ENCODE data around the gene SOHLH1.

SOHLH1 gene

DNA sequence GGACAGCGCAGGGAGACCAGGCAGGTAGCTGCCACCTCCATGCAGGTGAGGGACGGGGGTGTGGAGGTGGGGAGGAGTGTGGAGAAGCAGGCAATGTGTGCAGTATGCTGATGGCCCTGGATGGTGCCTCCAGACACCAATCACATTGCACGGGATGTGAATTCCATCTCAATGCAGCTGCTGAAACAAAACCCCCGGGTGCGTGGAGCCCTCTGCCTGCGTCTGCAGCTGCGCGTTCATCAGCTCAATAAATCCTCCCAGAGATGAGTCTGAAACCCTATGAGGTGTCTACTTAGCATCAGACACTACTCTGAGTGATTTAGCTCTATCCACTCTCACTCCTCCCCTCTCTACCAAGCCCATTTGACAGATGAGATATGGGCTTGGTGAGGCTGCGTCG lies 10.3 kb downstream of the SOHLH1 start:
- TF ChIP-seq, protein P1, sequence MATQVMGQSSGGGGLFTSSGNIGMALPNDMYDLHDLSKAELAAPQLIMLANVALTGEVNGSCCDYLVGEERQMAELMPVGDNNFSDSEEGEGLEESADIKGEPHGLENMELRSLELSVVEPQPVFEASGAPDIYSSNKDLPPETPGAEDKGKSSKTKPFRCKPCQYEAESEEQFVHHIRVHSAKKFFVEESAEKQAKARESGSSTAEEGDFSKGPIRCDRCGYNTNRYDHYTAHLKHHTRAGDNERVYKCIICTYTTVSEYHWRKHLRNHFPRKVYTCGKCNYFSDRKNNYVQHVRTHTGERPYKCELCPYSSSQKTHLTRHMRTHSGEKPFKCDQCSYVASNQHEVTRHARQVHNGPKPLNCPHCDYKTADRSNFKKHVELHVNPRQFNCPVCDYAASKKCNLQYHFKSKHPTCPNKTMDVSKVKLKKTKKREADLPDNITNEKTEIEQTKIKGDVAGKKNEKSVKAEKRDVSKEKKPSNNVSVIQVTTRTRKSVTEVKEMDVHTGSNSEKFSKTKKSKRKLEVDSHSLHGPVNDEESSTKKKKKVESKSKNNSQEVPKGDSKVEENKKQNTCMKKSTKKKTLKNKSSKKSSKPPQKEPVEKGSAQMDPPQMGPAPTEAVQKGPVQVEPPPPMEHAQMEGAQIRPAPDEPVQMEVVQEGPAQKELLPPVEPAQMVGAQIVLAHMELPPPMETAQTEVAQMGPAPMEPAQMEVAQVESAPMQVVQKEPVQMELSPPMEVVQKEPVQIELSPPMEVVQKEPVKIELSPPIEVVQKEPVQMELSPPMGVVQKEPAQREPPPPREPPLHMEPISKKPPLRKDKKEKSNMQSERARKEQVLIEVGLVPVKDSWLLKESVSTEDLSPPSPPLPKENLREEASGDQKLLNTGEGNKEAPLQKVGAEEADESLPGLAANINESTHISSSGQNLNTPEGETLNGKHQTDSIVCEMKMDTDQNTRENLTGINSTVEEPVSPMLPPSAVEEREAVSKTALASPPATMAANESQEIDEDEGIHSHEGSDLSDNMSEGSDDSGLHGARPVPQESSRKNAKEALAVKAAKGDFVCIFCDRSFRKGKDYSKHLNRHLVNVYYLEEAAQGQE (IDR thresholded peaks at IDR 0.05; ENCODE audit: insufficient read depth in 1 of 2, low read depth in 2 of 2, low read length in 2 of 2), result no peak
- no peak for TF ChIP-seq POLR2AphosphoS5 (IDR thresholded peaks at IDR 0.05; ENCODE audit: low read depth, low read length)
- no peak for TF ChIP-seq TAF1 (IDR thresholded peaks at IDR 0.05; ENCODE audit: borderline replicate concordance, insufficient read depth, low read length)
- TF ChIP-seq SIN3A (IDR thresholded peaks at IDR 0.05; ENCODE audit: borderline replicate concordance, insufficient read depth, low read length), result no peak
- TF ChIP-seq FOXP2 (optimal IDR thresholded peaks at IDR 0.05; ENCODE audit: borderline replicate concordance, extremely low read depth, extremely low read length, insufficient read depth), result no peak

DNA sequence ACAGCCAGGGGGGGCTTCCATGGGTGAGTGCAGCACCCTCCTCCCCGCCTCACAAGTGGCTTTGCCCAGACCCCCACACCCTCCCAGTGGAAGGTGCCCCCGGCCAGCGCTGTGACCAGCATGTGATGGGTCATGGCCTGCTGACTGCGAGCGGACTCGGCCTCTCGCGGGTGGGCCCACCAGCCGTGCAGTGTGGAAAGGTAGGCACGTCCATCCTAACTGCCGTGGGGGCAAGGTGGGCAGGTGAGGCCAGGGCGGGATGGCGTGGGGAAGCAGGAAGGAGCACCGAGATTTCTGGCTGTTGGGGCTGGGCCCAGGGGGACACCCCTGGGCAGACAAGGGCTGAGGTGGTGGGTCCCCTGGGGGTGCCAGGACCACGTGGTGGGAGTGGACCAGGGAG lies 12.1 kb downstream of the SOHLH1 start:
- TF ChIP-seq FOXP2 (optimal IDR thresholded peaks at IDR 0.05; ENCODE audit: borderline replicate concordance, extremely low read depth, extremely low read length, insufficient read depth) (no peak), TAF1 (IDR thresholded peaks at IDR 0.05; ENCODE audit: borderline replicate concordance, insufficient read depth, low read length) (no peak), POLR2AphosphoS5 (IDR thresholded peaks at IDR 0.05; ENCODE audit: low read depth, low read length) (no peak), SIN3A (IDR thresholded peaks at IDR 0.05; ENCODE audit: borderline replicate concordance, insufficient read depth, low read length) (no peak)
- TF ChIP-seq, protein P1 (IDR thresholded peaks at IDR 0.05; ENCODE audit: insufficient read depth in 1 of 2, low read depth in 2 of 2, low read length in 2 of 2), result no peak

DNA sequence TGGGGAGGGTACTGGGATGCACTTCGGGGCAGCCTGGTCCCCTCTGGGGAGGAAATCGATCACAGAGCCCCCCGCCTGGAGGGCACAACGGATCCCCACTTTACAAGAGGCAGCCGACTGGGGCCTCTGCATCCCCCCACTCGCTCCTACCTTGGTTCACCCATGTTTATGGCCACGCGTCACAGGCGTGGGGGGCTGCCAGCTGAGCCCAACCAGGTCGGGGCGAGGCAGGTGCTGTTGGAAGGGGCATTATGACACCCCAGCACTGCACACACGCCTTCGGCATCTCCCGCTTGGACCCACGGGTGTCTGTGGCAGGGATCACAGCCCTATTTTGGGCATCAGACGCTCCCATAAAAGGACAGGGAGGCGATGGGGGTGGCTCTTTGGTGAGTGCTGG lies 14.6 kb downstream of the SOHLH1 start:
- TF ChIP-seq SIN3A (IDR thresholded peaks at IDR 0.05; ENCODE audit: borderline replicate concordance, insufficient read depth, low read length) (no peak), TAF1 (IDR thresholded peaks at IDR 0.05; ENCODE audit: borderline replicate concordance, insufficient read depth, low read length) (no peak), POLR2AphosphoS5 (IDR thresholded peaks at IDR 0.05; ENCODE audit: low read depth, low read length) (no peak), FOXP2 (optimal IDR thresholded peaks at IDR 0.05; ENCODE audit: borderline replicate concordance, extremely low read depth, extremely low read length, insufficient read depth) (no peak)
- TF ChIP-seq, protein P1 (IDR thresholded peaks at IDR 0.05; ENCODE audit: insufficient read depth in 1 of 2, low read depth in 2 of 2, low read length in 2 of 2), result no peak

DNA sequence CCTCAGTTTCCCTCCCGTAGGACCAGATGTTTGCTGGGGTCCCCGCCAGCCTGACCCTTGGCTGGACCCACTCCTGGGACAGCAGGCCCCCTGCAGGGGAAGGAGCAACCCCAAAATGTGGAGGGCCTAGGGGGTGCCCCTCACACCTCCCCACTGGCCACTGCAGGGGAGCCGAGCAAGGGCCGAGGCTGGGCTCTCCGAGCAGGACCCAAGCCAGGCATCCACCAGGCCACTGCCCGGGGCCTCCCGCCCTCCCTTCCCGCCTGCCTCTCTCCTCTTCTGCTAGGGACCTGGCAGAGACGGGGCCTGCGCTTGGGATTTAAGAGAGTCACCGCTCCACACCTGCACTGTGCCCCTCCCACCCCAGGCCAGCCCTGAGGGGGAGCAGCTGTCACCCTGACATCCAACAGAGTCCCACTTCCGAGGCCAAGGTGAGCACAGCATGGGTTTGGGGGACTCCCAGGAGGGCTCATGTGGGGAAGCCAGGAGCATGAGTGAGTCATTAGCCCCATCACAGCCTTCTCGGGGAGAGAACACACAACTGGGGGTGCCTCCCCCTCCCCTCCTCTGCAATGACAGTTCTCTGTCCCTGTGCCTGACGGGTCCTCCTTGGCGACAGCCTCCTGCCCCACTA lies 15.8 kb downstream of the SOHLH1 start:
- TF ChIP-seq, protein P1 (IDR thresholded peaks at IDR 0.05; ENCODE audit: insufficient read depth in 1 of 2, low read depth in 2 of 2, low read length in 2 of 2), result no peak
- TF ChIP-seq TAF1 (IDR thresholded peaks at IDR 0.05; ENCODE audit: borderline replicate concordance, insufficient read depth, low read length) (no peak), SIN3A (IDR thresholded peaks at IDR 0.05; ENCODE audit: borderline replicate concordance, insufficient read depth, low read length) (no peak), POLR2AphosphoS5 (IDR thresholded peaks at IDR 0.05; ENCODE audit: low read depth, low read length) (no peak), FOXP2 (optimal IDR thresholded peaks at IDR 0.05; ENCODE audit: borderline replicate concordance, extremely low read depth, extremely low read length, insufficient read depth) (no peak)

All from PFSK-1 (cell line).